NCI-H82 treated with DMSO at 0.1 percent for 48 hours (cell line): Measurements from ENCODE around the gene RNF32.
"Not testable (repeated sequence)": the region's sequence is repeated elsewhere in the genome, so short reads cannot be mapped to it uniquely, and the experiment has no call there.

Experiments used
- DNase-seq: peaks from one replicate; lab custom pipeline; 2025; ENCODE audit not compliant: unreplicated experiment; lab: John Stamatoyannopoulos, UW

Gene RNF32

DNA sequence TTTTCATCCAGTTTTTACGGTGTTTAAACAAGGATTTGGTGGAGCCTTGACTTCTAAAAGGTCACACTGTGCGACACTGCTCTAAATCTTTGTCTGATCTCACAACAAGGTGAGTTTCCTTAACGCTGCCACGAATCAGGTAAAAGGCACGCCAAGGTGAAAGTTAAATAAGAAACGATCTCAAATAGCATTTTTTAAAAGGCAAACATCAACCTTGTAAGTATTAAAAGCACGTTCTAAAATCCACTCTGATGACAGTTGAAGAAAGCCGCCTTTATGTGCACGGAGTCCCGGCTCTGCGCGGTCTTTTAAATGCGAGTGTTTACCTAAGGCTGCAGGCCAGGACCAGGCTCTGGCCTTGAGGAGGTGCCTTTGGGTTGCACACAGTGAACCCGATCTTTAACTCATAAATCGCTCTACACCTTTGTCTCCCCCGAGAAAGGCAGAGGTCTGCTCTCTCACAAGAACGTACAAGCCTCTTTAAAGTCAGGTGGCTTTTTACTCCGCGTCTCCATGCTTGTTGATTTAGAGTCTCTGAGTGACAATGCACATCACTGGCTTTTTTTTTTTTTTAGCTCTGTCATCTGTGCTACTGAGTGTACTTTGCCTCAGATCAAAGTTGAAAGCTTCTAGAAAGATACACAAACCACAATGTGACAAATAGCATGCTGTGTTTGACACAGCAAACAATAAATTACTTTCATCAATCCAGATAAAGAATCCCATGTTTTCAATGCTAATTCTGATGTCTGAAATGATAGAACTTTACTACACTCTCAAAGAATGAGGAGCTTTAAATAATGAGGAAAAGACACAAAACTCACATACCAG, 25.9 kb upstream of the RNF32 start:
- no peak for DNase-seq

- DNase-seq, result no peak
Observed at GRCh38 chr7:156616269-156617202, 24.0 kb upstream of the RNF32 start.

DNA sequence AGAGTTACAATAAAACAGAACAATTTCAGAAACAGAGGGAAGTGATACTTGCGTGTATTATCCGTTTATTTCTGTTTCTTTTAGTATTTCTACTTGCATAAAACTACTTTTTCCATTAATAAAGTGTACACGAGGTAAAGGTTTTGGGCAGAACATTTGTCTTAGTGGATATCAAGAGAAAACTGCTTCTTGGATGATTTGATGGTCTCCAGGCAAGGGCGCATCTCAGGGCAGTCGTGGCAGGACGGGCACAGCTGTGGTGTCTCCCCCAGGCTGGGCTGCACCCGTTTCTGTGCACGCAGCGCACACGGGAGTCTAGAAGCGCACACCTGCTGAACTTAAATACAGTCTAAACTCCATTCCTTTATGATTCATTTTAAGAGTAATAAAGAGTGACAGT, 23.4 kb upstream of the RNF32 start:
- DNase-seq, result no peak

GRCh38 chr7:156618078-156618779, 22.3 kb upstream of the RNF32 start:
- no peak for DNase-seq

DNA sequence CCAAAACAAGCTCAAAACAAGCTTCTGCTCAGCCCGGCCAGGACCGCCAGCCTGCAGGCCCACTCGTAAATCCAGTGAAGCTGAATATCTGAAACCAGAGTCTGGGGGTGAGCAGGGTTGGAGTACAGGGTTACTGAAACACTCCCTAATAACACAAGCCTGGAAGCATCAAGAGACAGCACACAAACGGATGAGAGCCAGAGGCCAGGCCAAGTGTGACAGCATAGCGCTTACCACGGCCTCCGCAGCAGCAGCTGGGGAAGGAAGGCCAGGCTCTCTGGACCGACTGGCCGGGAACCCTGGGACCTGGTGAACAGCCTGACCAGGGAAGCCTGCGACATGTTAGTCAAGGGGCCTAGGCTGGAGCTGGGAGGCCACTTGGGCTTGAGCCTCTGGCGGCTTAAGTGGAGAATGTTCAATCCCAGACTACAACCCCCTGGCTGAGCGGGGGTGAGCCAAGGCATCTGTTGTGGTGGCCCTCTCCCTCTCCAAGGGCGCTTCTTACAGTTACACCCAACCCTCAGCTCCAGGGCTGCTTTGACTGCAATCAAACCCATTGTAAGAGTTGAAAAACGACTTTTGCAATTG, 21.7 kb upstream of the RNF32 start:
- DNase-seq, result no peak

DNA sequence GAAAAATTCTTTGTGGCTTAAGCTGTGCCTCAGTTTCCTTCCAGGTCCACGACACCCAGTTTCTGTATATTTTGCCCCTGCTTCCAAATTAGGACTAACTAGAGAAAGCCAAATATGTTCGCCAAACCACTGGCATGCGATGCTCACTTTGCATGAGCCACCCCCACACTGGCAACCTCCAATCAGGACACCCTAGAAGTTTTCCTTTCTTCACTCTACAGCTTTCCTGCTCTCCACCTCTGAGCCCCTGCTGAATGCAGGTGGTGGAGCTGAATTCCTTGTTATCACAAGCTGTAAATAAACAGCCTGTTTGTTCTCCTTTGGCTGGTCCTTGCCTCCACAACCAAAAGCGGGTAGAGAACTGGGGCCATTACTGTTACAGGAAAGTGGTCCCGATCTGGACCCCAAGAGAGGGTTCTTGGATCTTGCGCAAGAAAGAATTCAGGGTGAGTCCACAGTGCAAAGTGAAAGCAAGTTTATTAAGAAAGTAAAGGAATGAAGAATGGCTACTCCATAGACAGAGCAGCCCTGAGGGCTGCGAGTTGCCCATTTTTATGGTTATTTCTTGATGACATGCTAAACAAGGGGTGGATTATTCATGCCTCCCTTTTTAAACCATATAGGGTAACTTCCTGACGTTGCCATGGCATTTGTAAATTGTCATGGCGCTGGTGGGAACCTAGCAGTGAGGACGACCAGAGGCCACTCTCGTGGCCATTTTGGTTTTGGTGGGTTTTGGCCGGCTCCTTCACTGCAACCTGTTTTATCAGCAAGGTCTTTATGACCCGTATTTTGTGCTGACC, 20.9 kb upstream of the RNF32 start:
- not testable (repeated sequence) for DNase-seq

DNA sequence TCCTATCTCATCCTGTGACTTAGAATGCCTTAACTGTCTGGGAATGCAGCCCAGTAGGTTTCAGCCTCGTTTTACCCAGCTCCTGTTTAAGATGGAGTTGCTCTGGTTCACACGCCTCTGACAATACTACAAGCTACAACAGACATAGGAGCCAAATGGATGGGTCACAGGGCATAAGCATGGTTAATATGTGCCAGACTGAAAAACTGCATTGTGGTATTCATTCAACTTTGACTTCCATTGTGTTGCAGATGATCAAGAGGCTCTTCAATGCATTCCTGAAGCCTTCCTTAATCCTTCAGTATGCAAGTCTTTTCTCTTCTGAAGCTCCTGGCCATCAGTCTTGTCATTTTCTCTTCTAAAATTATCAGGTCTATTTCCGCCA, 20.3 kb upstream of the RNF32 start:
- DNase-seq, result no peak

DNA sequence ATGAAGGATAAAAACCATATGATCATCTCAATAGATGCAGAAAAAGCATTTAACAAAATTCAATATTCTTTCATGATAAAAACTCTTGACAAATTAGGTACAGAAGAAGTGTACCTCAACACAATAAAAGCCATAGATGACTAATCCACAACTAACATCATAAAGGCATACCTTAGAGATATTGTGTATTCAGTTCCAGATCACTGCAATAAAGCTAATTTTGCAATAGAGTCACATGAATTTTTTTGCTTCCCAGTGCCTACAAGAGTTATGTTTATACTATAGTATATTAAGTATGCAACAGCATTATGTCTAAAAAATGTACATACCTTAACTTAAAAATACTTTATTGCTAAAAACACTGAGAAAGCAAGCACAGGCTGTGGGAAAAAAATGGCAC, 18.9 kb upstream of the RNF32 start:
- DNase-seq, result no peak

- no peak for DNase-seq
Observed at GRCh38 chr7:156625580-156625979, 15.0 kb upstream of the RNF32 start.

DNA sequence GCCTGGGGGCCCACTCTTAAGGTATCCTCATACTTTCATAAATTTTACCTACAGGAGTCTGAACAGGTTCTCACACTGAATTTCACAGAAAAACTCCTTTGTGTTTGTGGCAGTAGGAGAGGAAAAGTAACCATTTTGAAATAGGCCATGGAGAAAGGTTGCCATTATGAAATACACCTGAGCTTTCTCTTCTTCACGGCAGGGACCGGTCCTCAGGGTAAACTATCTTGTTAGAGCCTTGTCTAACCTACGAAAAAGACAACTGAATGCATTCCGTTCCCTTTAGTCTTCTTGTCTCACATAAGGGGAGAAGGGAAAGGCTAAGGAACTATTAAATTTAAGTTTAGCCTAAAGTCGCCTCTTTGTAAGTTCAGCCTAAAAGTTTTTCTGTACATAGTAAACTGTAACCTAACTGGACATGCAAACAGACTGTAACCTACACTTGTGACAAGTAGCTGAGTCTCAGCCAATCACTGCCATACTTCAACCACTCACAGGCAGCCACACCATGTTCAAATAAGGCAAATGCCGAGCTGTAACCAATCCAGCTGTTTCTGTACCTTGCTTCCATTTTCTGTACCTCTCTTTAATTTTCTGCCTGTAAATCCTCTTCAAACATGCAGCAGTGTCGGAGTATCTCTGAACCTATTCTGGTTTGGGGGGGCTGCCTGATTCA, 14.2 kb upstream of the RNF32 start:
- DNase-seq, result no peak

DNA sequence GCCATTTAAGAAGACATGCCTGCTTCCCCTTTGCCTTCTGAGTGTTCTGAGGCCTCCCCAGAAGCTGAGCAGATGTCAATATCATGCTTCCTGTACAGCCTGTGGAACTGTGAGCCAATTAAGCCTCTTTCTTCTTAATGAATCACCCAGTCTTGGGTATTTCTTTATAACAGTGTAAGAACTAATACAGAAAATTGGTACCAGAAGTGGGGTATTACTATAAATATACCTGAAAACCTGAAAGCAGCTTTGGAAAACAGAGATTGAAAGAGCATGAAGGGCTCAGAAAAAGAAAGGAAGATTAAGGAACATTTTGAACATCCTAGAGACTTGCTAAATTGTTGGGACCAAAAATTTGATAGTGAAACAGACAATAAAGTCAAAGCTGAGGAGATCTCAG, 12.0 kb upstream of the RNF32 start:
- DNase-seq, result no peak

DNA sequence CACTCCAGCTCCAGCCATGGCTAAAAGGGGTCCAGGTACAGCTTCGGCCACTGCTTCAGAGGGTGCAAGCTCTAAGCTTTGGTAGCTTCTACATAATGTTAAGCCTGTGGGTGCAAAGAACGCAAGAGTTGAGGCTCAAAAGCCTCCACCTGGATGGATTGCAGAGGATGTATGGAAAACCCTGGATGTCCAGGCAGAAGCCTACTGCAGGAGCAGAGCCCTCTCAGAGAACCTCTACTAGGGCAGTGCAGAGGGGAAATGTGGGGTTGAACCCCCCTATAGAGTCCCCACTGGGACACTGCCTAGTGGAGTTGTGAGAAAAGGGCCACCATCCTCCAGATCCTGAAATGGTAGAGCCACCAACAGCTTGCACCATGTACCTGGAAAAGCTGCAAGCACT, 10.7 kb upstream of the RNF32 start:
- no peak for DNase-seq

DNA sequence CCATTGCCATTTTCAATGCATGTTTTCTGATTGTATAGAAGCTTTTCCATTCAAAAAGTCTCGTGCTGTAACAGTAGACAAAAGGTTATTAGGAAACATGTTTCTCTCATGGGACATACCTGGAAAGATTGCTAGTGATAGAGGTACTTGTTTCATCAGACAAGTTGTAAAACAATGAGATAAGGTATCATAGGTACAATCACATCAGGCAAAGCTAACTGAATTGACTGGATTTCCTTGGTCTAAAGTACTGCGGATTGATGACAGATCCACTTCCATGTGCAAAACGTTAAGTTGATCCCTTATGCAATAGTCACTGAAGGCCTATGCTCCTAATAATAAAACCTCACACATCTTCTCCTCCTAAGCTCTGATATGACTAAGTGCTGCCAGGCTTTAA, 6.5 kb upstream of the RNF32 start:
- no peak for DNase-seq

DNA sequence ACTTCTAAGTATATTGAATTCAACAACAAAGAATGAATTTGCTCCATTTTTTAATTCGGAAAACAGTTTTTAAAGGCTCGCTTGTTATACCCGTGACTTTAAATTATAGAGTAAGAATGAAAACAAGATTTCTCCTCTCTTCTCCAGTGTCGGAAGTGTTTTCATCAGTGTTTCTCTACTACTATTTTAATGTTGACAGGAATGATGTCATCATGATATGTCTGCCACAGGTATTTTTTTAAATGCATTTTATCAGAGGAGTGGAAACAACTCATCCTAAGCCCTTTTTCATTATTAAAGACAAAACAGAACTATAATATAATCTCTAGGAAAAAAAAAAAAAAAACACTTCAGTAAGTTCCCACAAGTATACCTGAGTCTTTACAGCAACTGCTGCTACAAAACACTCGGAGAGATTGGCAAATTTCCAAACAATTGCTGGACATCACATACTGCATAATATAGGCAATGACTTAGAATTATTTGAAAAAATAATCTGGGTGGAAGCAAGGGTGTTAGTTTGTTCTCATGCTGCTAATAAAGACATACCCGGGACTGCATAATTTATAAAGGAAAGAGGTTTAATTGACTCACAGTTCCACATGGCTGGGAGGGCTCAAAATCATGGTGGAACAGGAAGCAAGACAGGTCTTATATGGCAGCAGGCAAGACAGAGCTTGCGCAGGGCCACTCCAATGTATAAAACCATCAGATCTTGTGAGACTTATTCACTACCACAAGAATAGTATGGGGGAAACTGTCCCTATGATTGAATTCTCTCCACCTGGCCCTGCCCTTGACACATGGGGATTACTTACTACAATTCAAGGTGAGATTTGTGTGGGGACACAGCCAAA, 4.8 kb upstream of the RNF32 start:
- no peak for DNase-seq

DNA sequence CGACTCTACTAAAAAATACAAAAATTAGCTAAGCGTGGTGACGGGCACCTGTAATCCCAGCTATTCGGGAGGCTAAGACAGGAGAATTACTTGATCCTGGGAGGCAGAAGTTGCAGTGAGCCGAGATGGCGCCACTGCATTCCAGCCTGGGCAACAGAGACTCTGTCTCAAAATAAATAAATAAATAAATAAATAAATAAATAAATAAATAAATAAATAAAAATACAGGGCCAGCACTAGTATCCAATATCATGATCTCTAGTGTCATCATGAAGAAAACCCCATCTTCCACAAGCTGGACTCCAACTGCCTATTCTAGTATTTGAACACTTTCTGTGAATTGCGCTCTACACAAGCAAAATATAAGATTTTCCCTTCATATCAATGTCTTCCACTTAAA, 3.5 kb upstream of the RNF32 start:
- not testable (repeated sequence) for DNase-seq

DNA sequence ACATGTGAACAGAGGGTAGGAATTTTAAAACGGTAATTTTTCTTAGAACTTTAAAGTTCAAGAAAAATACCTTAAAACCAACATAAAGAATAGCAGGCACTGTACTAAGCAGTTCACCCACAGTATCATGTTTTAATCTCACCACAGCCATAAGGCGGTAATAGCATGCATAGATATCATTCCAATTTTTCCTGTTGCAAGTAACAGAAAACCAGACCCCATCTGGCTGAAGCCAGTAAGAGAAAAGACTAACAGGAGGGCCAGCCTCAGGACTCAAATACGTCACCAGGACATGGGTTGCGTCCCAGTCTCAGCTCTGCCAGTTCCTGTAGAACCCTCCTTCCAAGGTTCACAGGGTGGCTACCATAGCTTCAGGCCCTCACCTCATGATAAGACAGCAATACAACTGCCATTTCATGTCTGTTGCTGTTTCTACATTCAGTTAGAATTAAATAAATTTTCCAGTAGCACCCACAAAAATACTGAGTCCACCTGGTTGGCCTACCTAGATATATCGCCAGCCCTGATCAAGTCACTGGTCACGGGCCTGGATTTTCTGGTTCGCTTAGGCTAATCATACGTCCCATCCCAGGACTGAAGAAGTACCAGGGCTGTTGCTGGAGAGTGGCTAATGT, 2.0 kb upstream of the RNF32 start:
- no peak for DNase-seq

DNA sequence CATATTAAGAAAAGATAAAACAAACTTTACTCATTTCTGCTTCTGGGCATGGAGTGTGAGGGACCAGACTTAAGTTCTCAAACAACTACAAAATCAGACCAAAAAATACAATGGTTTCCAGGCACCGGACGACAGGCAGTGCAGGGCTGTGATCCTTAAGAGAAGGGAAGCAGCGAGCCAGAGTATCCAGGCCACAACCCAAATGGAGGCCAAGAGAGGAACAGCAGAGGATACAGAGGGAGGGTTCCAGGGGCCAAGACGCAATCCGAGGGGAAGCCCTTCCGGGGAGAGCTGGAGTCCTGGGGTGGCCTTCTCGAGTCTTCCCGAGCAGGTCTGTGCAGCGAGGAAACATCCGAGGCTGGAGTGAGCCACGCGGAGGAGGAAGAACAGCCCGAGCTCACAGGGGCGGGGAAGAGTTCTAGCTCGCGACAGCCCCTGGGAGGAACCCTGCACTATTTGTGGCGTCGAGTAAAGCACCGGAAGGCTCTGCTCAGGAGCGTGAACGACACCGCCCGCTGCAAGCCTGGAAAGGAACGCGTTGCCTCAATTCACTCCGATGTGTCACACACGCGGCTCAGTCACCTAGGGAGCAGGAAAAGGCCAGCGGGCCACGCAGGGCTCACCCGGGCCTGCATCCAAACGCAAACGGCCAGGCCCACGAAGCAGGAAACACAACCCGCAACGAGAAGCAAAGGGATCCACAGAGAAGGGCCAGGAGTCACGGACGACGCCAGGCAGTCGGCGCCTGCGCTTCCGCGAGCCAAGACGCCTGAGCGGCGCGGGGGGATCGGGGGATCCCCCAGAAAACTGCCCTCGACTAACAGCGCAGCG, 933 bp upstream of the RNF32 start:
- DNase-seq, result no peak
